GM19452 (cell line): Measurements from ENCODE around the gene STK25.
"Not testable (repeated sequence)": the region's sequence is repeated elsewhere in the genome, so short reads cannot be mapped to it uniquely, and the experiment has no call there.

ENCODE experiments used
- ATAC-seq: cut with Tn5 transposase; IDR thresholded peaks from one replicate; pipeline ENCODE4 v1.9.1; 2021; ENCODE audit not compliant: unreplicated experiment

Gene STK25

GRCh38 chr2:241511091-241511741 lies 2.8 kb upstream of the STK25 start:
- no peak for ATAC-seq

- no peak for ATAC-seq
Measured at GRCh38 chr2:241509155-241509784, 886 bp upstream of the STK25 start.

- ATAC-seq = peak; percentile 26
Measured at GRCh38 chr2:241507430-241508239, 749 bp downstream of the STK25 start.

- no peak for ATAC-seq
Measured at GRCh38 chr2:241506793-241507429, 1.5 kb downstream of the STK25 start.

- not testable (repeated sequence) for ATAC-seq
Measured at GRCh38 chr2:241506317-241506716, 2.1 kb downstream of the STK25 start.

- ATAC-seq = no peak
Measured at GRCh38 chr2:241505781-241506201, 2.6 kb downstream of the STK25 start.

- no peak for ATAC-seq
Measured at GRCh38 chr2:241505086-241505780, 3.2 kb downstream of the STK25 start.

- ATAC-seq = no peak
Measured at GRCh38 chr2:241503776-241504392, 4.5 kb downstream of the STK25 start.

GRCh38 chr2:241502281-241502680 lies 6.1 kb downstream of the STK25 start:
- no peak for ATAC-seq

GRCh38 chr2:241501551-241501950 lies 6.8 kb downstream of the STK25 start:
- ATAC-seq = no peak

GRCh38 chr2:241501099-241501541 lies 7.3 kb downstream of the STK25 start:
- no peak for ATAC-seq

- no peak for ATAC-seq
Measured at GRCh38 chr2:241500431-241500975, 7.9 kb downstream of the STK25 start.

- no peak for ATAC-seq
Measured at GRCh38 chr2:241500016-241500415, 8.4 kb downstream of the STK25 start.

- no peak for ATAC-seq
Measured at GRCh38 chr2:241499146-241499965, 9.0 kb downstream of the STK25 start.

GRCh38 chr2:241498115-241499070 lies 10.0 kb downstream of the STK25 start:
- no peak for ATAC-seq

GRCh38 chr2:241496904-241497877 lies 11.2 kb downstream of the STK25 start:
- no peak for ATAC-seq
